Measurements from ENCODE around the gene TBC1D8. TPM values are rescaled to one million over a fixed set of nuclear protein-coding genes. Genes with fewer than 3 reads are reported as not detected.

The TBC1D8 gene
- total and polyA plus RNA-seq, 9 of the 15 experiments (the other 6 are each of a cell fraction or from before 2014, with no cell fraction given) = 0.36 to 1.3 (median 0.82) TPM

DNA sequence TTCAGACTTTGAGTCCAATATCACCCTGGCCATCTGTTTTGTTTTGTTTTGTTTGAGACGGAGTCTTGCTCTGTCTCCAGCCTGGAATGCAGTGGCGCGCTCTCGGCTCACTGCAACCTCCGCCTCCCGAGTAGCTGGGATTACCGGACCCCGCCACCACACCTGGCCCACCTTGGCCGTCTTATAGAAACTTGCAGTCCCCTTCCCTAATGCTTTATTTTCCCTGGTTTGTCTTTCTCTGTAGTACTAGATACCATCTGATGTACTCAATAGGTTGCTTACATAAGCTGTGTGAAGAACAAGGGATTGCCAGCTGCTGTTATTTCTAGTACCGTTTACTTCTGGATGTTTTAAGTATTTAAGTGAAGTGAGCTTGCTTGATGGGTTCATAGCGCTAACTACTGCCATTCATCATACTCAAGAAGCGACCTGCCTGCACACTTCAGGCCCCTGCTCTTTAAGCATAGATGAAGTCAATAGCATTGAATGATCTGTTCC is 147.9 kb downstream of the TBC1D8 start (continued):
- TF ChIP-seq, protein P1, sequence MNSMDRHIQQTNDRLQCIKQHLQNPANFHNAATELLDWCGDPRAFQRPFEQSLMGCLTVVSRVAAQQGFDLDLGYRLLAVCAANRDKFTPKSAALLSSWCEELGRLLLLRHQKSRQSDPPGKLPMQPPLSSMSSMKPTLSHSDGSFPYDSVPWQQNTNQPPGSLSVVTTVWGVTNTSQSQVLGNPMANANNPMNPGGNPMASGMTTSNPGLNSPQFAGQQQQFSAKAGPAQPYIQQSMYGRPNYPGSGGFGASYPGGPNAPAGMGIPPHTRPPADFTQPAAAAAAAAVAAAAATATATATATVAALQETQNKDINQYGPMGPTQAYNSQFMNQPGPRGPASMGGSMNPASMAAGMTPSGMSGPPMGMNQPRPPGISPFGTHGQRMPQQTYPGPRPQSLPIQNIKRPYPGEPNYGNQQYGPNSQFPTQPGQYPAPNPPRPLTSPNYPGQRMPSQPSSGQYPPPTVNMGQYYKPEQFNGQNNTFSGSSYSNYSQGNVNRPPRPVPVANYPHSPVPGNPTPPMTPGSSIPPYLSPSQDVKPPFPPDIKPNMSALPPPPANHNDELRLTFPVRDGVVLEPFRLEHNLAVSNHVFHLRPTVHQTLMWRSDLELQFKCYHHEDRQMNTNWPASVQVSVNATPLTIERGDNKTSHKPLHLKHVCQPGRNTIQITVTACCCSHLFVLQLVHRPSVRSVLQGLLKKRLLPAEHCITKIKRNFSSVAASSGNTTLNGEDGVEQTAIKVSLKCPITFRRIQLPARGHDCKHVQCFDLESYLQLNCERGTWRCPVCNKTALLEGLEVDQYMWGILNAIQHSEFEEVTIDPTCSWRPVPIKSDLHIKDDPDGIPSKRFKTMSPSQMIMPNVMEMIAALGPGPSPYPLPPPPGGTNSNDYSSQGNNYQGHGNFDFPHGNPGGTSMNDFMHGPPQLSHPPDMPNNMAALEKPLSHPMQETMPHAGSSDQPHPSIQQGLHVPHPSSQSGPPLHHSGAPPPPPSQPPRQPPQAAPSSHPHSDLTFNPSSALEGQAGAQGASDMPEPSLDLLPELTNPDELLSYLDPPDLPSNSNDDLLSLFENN (IDR thresholded peaks at IDR 0.05; ENCODE audit: low read depth in 2 of 2, low read length in 2 of 2) = no peak
- TF ChIP-seq, protein P2, sequence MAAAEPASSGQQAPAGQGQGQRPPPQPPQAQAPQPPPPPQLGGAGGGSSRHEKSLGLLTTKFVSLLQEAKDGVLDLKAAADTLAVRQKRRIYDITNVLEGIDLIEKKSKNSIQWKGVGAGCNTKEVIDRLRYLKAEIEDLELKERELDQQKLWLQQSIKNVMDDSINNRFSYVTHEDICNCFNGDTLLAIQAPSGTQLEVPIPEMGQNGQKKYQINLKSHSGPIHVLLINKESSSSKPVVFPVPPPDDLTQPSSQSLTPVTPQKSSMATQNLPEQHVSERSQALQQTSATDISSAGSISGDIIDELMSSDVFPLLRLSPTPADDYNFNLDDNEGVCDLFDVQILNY (CRISPR knock-in tag; IDR thresholded peaks at IDR 0.05) = no peak
- no peak for TF ChIP-seq ZSCAN32 (CRISPR knock-in tag; IDR thresholded peaks at IDR 0.05)
- TF ChIP-seq, protein P3, sequence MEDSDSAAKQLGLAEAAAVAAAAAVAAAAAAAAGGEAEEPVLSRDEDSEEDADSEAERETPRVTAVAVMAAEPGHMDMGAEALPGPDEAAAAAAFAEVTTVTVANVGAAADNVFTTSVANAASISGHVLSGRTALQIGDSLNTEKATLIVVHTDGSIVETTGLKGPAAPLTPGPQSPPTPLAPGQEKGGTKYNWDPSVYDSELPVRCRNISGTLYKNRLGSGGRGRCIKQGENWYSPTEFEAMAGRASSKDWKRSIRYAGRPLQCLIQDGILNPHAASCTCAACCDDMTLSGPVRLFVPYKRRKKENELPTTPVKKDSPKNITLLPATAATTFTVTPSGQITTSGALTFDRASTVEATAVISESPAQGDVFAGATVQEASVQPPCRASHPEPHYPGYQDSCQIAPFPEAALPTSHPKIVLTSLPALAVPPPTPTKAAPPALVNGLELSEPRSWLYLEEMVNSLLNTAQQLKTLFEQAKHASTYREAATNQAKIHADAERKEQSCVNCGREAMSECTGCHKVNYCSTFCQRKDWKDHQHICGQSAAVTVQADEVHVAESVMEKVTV (CRISPR knock-in tag; IDR thresholded peaks at IDR 0.05) = no peak

Measured in K562 (cell line).